Gastroesophageal sphincter (tissue), 3 donors: ENCODE data around the gene RIPK3.

Source experiments
- CTCF ChIP-seq, 4 experiments: fragments of 200-600 bp in 2 of 4; fragments of 450-650 bp in 2 of 4; sonication (generic) in 1 of 4; IDR thresholded peaks; one replicate each; pipeline ENCODE4 v1.5.1; 2017 to 2019; ENCODE audit warnings: antibody characterized with exemption in 4 of 4, mild to moderate bottlenecking in 2 of 4, moderate library complexity in 2 of 4
- EP300 ChIP-seq: sonication (generic); formaldehyde crosslinking; IDR thresholded peaks from one replicate; pipeline ENCODE4 v1.6.1; 2017; ENCODE audit warnings: antibody characterized with exemption, mild to moderate bottlenecking
- POLR2A ChIP-seq, 2 donors: fragments of 450-650 bp; IDR thresholded peaks; one replicate each; pipeline ENCODE4 v1.6.1; 2017; ENCODE audit warnings: antibody characterized with exemption in 2 of 2, mild to moderate bottlenecking in 2 of 2, moderate library complexity in 1 of 2
- POLR2AphosphoS5 ChIP-seq: sonication (generic); formaldehyde crosslinking; IDR thresholded peaks from one replicate; pipeline ENCODE4 v1.6.1; 2017; ENCODE audit warnings: antibody characterized with exemption

GRCh38 chr14:24377126-24377525 is 37.3 kb upstream of the RIPK3 start:
- TF ChIP-seq POLR2A (IDR thresholded peaks at IDR 0.05) (no peak), CTCF (IDR thresholded peaks at IDR 0.05) (no peak), POLR2AphosphoS5 (no peak), EP300 (no peak)
